B cell (primary cell): ENCODE data around the gene PANK1.

Experiments
- CTCF ChIP-seq: fragments of 200-600 bp; IDR thresholded peaks from one replicate; pipeline ENCODE4 v1.8.0; 2022; ENCODE audit warnings: antibody characterized with exemption, mild to moderate bottlenecking
- EZH2 ChIP-seq: IDR thresholded peaks from 2 replicates; pipeline ENCODE4 v1.6.1; 2012; ENCODE audit warnings: borderline replicate concordance, low read depth, mild to moderate bottlenecking, moderate library complexity, low read length; ENCODE audit not compliant: insufficient read depth, poor library complexity, severe bottlenecking

GRCh38 chr10:89566992-89567391, 78.0 kb downstream of the PANK1 start:
- no peak for TF ChIP-seq CTCF
- no peak for TF ChIP-seq EZH2
